Measurements from ENCODE around the gene GYPA.
A peak's percentile ranks its signal among the peaks of the same experiment; 100 is the strongest.
"Not testable (repeated sequence)": the region's sequence is repeated elsewhere in the genome, so short reads cannot be mapped to it uniquely, and the experiment has no call there.

The GYPA gene

GRCh38 chr4:144140594-144141295 is at the start of gene GYPA:
Gene GYPA (minus strand): TSS chr4:144140718. CDS start chr4:144140635, 83 bp downstream.
- DNase-seq = not testable (repeated sequence)

GRCh38 chr4:144190009-144190408 is 49.5 kb upstream of the GYPA start:
- no peak for DNase-seq

- DNase-seq = no peak
Measured at GRCh38 chr4:144189121-144189520, 48.6 kb upstream of the GYPA start.

- no peak for DNase-seq
Measured at GRCh38 chr4:144185086-144185485, 44.6 kb upstream of the GYPA start.

- no peak for DNase-seq
Measured at GRCh38 chr4:144183165-144183564, 42.6 kb upstream of the GYPA start.

- DNase-seq = no peak
Measured at GRCh38 chr4:144181391-144181790, 40.9 kb upstream of the GYPA start.

GRCh38 chr4:144179152-144179739 is 38.7 kb upstream of the GYPA start:
- DNase-seq = no peak

GRCh38 chr4:144178414-144178813 is 37.9 kb upstream of the GYPA start:
- DNase-seq = no peak

- no peak for DNase-seq
Measured at GRCh38 chr4:144176476-144176875, 36.0 kb upstream of the GYPA start.

GRCh38 chr4:144174401-144175067 is 34.0 kb upstream of the GYPA start:
- DNase-seq = peak; percentile 2 to 3

- no peak for DNase-seq
Measured at GRCh38 chr4:144171697-144172096, 31.2 kb upstream of the GYPA start.

- no peak for DNase-seq
Measured at GRCh38 chr4:144169211-144169610, 28.7 kb upstream of the GYPA start.

- no peak for DNase-seq
Measured at GRCh38 chr4:144154044-144154443, 13.5 kb upstream of the GYPA start.

GRCh38 chr4:144142690-144143326 is 2.3 kb upstream of the GYPA start:
- peak in 1 of 2 donors; percentile 3 for DNase-seq

- DNase-seq = no peak
Measured at GRCh38 chr4:144141493-144141892, 975 bp upstream of the GYPA start.

- DNase-seq = not testable (repeated sequence)
Measured at GRCh38 chr4:144139991-144140390, 527 bp downstream of the GYPA start.

- DNase-seq = not testable (repeated sequence)
Measured at GRCh38 chr4:144139547-144139946, 971 bp downstream of the GYPA start.

- DNase-seq = not testable (repeated sequence)
Measured at GRCh38 chr4:144138239-144138638, 2.3 kb downstream of the GYPA start.

GRCh38 chr4:144137137-144137931 is 3.2 kb downstream of the GYPA start:
- not testable (repeated sequence) for DNase-seq

- DNase-seq = not testable (repeated sequence)
Measured at GRCh38 chr4:144136189-144136588, 4.3 kb downstream of the GYPA start.

GRCh38 chr4:144130167-144130566 is 10.4 kb downstream of the GYPA start:
- not testable (repeated sequence) for DNase-seq

- DNase-seq = not testable (repeated sequence)
Measured at GRCh38 chr4:144129336-144129875, 11.1 kb downstream of the GYPA start.
